Measurements from ENCODE around the gene CLNK.

CLNK gene

GRCh38 chr4:10701702-10702460 is 17.3 kb upstream of the CLNK start:
- no peak for DNase-seq (ENCODE audit: low read depth)

GRCh38 chr4:10701161-10701560 is 16.6 kb upstream of the CLNK start:
- no peak for DNase-seq (ENCODE audit: low read depth)

GRCh38 chr4:10698172-10698571 is 13.6 kb upstream of the CLNK start:
- DNase-seq (ENCODE audit: low read depth) = no peak

- no peak for DNase-seq (ENCODE audit: low read depth)
These were observed 12.5 kb upstream of the CLNK start for GRCh38 chr4:10697086-10697485.

- no peak for DNase-seq (ENCODE audit: low read depth)
These were observed 11.7 kb upstream of the CLNK start for GRCh38 chr4:10696253-10696652.

GRCh38 chr4:10694828-10695209 is 10.3 kb upstream of the CLNK start:
- no peak for DNase-seq (ENCODE audit: low read depth)

GRCh38 chr4:10694151-10694827 is 9.7 kb upstream of the CLNK start:
- DNase-seq (ENCODE audit: low read depth) = no peak

GRCh38 chr4:10691651-10692050 is 7.1 kb upstream of the CLNK start:
- DNase-seq (ENCODE audit: low read depth) = no peak

GRCh38 chr4:10690185-10690907 is 5.8 kb upstream of the CLNK start:
- no peak for DNase-seq (ENCODE audit: low read depth)

- no peak for DNase-seq (ENCODE audit: low read depth)
These were observed 4.3 kb upstream of the CLNK start for GRCh38 chr4:10688846-10689245.

- DNase-seq (ENCODE audit: low read depth) = no peak
These were observed 3.5 kb upstream of the CLNK start for GRCh38 chr4:10688022-10688421.

- DNase-seq (ENCODE audit: low read depth) = no peak
These were observed 3.0 kb upstream of the CLNK start for GRCh38 chr4:10687526-10687925.

- no peak for DNase-seq (ENCODE audit: low read depth)
These were observed 2.2 kb downstream of the CLNK start for GRCh38 chr4:10682397-10682796.

- DNase-seq (ENCODE audit: low read depth) = no peak
These were observed 6.6 kb downstream of the CLNK start for GRCh38 chr4:10677796-10678497.

- no peak for DNase-seq (ENCODE audit: low read depth)
These were observed 10.7 kb downstream of the CLNK start for GRCh38 chr4:10673817-10674369.

- DNase-seq (ENCODE audit: low read depth) = no peak
These were observed 12.2 kb downstream of the CLNK start for GRCh38 chr4:10672379-10672778.

- DNase-seq (ENCODE audit: low read depth) = no peak
These were observed 12.8 kb downstream of the CLNK start for GRCh38 chr4:10671799-10672198.

- DNase-seq (ENCODE audit: low read depth) = no peak
These were observed 13.2 kb downstream of the CLNK start for GRCh38 chr4:10671366-10671765.

- no peak for DNase-seq (ENCODE audit: low read depth)
These were observed 14.2 kb downstream of the CLNK start for GRCh38 chr4:10670321-10670720.

- no peak for DNase-seq (ENCODE audit: low read depth)
These were observed 16.8 kb downstream of the CLNK start for GRCh38 chr4:10667701-10668326.

GRCh38 chr4:10666616-10667015 is 18.0 kb downstream of the CLNK start:
- no peak for DNase-seq (ENCODE audit: low read depth)

GRCh38 chr4:10664408-10664807 is 20.2 kb downstream of the CLNK start:
- DNase-seq (ENCODE audit: low read depth) = no peak
